SH-SY5Y (cell line): ENCODE data around the gene NFIA.

Experiments
- GATA2 ChIP-seq: IDR thresholded peaks from 2 replicates; pipeline ENCODE4 v1.6.1; 2011; ENCODE audit warnings: mild to moderate bottlenecking, low read depth, low read length
- GATA3 ChIP-seq: IDR thresholded peaks from 2 replicates; pipeline ENCODE4 v1.6.1; 2011; ENCODE audit warnings: low read depth, mild to moderate bottlenecking, low read length, moderate library complexity

DNA sequence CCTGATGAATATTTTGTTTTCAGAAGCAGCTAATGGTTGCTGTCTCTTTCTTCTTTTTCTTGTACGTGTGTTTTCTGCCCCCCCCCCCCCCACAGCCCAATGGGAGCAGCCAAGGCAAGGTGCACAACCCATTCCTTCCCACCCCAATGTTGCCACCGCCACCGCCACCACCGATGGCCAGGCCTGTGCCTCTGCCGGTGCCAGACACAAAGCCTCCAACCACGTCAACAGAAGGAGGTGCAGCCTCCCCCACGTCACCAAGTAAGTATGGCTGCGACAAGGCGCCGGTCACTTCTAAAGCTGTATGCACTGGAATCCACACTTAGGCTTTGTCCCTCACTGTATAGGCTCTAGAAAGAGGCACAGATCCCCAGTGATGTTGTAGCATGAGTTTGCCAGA, 324.1 kb downstream of the NFIA start:
- TF ChIP-seq GATA2 (no peak), GATA3 (no peak)
